ENCODE measurements around the gene ZBTB22. TPM values are rescaled to one million over a fixed set of nuclear protein-coding genes. Genes with fewer than 3 reads are reported as not detected.

The ZBTB22 gene
- total and polyA plus RNA-seq, 2 experiments from 2014 or later = 29.1 to 48.0 TPM

- H3K9me3 ChIP-seq (ENCODE audit: low read depth) = no peaks in the 10 kb centered on the region
- H3K4me1 ChIP-seq (ENCODE audit: low read depth) = no peaks in the 10 kb centered on the region
- DNase-seq (ENCODE audit: low read depth in 1 of 2, low spot score in 1 of 2) = no peak
- no peaks in the 10 kb centered on the region for H3K27me3 ChIP-seq
- TF ChIP-seq, protein P1, sequence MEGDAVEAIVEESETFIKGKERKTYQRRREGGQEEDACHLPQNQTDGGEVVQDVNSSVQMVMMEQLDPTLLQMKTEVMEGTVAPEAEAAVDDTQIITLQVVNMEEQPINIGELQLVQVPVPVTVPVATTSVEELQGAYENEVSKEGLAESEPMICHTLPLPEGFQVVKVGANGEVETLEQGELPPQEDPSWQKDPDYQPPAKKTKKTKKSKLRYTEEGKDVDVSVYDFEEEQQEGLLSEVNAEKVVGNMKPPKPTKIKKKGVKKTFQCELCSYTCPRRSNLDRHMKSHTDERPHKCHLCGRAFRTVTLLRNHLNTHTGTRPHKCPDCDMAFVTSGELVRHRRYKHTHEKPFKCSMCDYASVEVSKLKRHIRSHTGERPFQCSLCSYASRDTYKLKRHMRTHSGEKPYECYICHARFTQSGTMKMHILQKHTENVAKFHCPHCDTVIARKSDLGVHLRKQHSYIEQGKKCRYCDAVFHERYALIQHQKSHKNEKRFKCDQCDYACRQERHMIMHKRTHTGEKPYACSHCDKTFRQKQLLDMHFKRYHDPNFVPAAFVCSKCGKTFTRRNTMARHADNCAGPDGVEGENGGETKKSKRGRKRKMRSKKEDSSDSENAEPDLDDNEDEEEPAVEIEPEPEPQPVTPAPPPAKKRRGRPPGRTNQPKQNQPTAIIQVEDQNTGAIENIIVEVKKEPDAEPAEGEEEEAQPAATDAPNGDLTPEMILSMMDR (IDR thresholded peaks at IDR 0.05; ENCODE audit: low read depth, low read length) = no peak
- no peaks in the 10 kb centered on the region for H3K36me3 ChIP-seq
- H3K27ac ChIP-seq = no peak overlapping the region
- H3K4me3 ChIP-seq = no peak overlapping the region
These were observed 21.6 kb upstream of the ZBTB22 start for GRCh38 chr6:33339193-33339592.

DNA sequence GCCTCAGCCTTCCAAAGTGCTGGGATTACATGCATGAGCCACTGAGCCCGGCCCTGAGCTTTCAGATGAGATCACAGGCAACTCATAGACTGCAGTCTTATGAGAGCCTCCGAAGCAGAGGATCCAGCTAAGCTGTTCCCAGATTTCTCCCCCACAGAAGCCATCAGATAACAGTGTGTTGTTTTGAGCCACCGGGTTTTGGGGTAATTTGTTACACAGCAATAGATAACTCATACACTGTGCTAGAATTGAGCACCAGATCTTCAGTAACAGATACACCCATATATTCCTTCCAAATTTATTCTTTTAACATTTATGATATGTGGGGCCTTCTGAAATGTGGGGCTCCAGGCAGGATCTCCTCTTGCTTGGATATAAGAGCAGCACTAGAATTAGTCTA is 19.0 kb upstream of the ZBTB22 start:
- TF ChIP-seq, protein P1 (IDR thresholded peaks at IDR 0.05; ENCODE audit: low read depth, low read length) = no peak
- no peak for DNase-seq (ENCODE audit: low read depth in 1 of 2, low spot score in 1 of 2)
- no peaks in the 10 kb centered on the region for H3K9me3 ChIP-seq (ENCODE audit: low read depth)

DNA sequence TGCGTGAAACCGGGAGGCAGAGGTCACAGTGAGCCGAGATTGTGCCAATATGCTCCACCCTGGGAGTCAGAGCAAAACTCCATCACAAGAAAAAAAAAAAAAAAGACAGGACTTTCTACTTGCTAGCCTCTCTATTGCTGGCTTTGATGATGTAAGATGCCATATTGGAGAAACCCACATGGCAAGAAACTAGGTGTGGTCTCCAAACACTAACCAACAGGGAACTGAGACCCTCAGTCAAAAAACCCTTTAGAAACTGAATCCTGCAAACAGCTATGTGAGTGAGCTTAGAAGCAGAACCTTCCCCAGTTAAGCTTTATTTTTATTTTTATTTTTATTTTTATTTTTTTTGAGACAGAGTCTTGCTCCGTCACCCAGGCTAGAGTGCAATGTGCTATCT is 18.4 kb upstream of the ZBTB22 start:
- no peaks in the 10 kb centered on the region for H3K27me3 ChIP-seq

More for the DNA sequence above, 19.0 kb upstream of the ZBTB22 start:
- Histone ChIP-seq H3K27ac (no peak overlapping the region), H3K36me3 (no peaks in the 10 kb centered on the region), H3K27me3 (no peaks in the 10 kb centered on the region), H3K4me1 (ENCODE audit: low read depth) (no peaks in the 10 kb centered on the region), H3K4me3 (no peak overlapping the region)

GRCh38 chr6:33333666-33334065 is 16.1 kb upstream of the ZBTB22 start:
- no peaks in the 10 kb centered on the region for H3K4me1 ChIP-seq (ENCODE audit: low read depth)
- no peak for DNase-seq (ENCODE audit: low read depth in 1 of 2, low spot score in 1 of 2)
- no peaks in the 10 kb centered on the region for H3K36me3 ChIP-seq
- no peak overlapping the region for H3K27ac ChIP-seq
- H3K4me3 ChIP-seq = no peak overlapping the region
- no peaks in the 10 kb centered on the region for H3K9me3 ChIP-seq (ENCODE audit: low read depth)
- TF ChIP-seq, protein P1 (IDR thresholded peaks at IDR 0.05; ENCODE audit: low read depth, low read length) = no peak
- H3K27me3 ChIP-seq = no peaks in the 10 kb centered on the region

More for the DNA sequence above, 18.4 kb upstream of the ZBTB22 start:
- TF ChIP-seq, protein P1 (IDR thresholded peaks at IDR 0.05; ENCODE audit: low read depth, low read length) = no peak
- Histone ChIP-seq H3K36me3 (no peaks in the 10 kb centered on the region), H3K9me3 (ENCODE audit: low read depth) (no peaks in the 10 kb centered on the region), H3K27ac (no peak overlapping the region), H3K4me3 (no peak overlapping the region), H3K4me1 (ENCODE audit: low read depth) (no peaks in the 10 kb centered on the region)
- DNase-seq (ENCODE audit: low read depth in 1 of 2, low spot score in 1 of 2) = no peak

DNA sequence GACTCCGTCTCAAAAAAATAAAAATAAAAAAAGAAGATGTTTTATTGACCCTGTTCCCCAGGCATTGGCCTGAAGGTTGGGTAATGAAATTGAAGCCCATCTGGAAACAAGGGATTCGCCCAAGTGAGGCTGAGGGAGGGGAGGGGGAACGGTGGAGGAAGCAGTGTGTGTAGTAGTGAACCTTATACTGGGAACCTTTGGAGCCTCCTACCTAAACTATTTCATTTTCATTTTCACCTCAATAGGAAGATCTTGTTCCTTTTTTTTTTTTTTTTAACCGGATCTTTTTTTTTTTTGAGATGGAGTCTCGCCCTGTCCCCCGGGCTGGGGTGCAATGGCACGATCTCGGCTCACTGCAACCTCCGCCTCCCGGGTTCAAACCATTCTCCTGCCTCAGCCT is 13.2 kb upstream of the ZBTB22 start:
- no peak overlapping the region for H3K4me3 ChIP-seq
- DNase-seq (ENCODE audit: low read depth in 1 of 2, low spot score in 1 of 2) = no peak
- H3K9me3 ChIP-seq (ENCODE audit: low read depth) = no peaks in the 10 kb centered on the region
- H3K36me3 ChIP-seq = no peaks in the 10 kb centered on the region
- TF ChIP-seq, protein P1 (IDR thresholded peaks at IDR 0.05; ENCODE audit: low read depth, low read length) = no peak
- H3K27me3 ChIP-seq = no peaks in the 10 kb centered on the region
- no peak overlapping the region for H3K27ac ChIP-seq
- H3K4me1 ChIP-seq (ENCODE audit: low read depth) = no peaks in the 10 kb centered on the region

DNA sequence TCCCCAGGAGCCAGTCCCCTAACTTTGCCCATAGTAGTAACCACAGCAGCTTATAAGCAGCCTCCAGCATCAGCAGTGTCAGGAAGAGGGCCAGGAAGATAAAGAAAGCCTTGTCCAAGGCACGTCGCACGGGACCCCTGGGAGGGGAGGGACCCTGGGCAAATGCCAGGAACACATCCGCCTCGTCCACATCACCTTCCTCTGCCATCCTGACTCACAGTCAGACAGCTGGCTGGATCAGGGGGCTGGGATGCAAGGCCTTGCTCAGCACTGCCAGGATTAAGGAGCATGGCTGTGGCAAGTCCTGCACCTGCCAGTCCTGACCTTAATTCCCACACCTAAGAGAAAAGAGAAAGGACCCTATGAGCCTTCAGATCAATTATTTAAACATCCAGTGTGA is 11.5 kb upstream of the ZBTB22 start:
- Histone ChIP-seq H3K27ac (no peak overlapping the region), H3K27me3 (no peaks in the 10 kb centered on the region), H3K36me3 (no peaks in the 10 kb centered on the region), H3K4me1 (ENCODE audit: low read depth) (no peaks in the 10 kb centered on the region), H3K9me3 (ENCODE audit: low read depth) (no peaks in the 10 kb centered on the region), H3K4me3 (no peak overlapping the region)
- no peak for DNase-seq (ENCODE audit: low read depth in 1 of 2, low spot score in 1 of 2)
- TF ChIP-seq, protein P1 (IDR thresholded peaks at IDR 0.05; ENCODE audit: low read depth, low read length) = no peak

Measured in cardiac muscle cell (in vitro differentiated cells and primary cell).